ENCODE results near the gene DCTN4. TPM values are rescaled to one million over a fixed set of nuclear protein-coding genes. Genes with fewer than 3 reads are reported as not detected.
A peak's percentile ranks its signal among the peaks of the same experiment; 100 is the strongest.

DCTN4 gene
- total RNA-seq, 1 experiment from 2014 or later: 66.8 TPM

DNA sequence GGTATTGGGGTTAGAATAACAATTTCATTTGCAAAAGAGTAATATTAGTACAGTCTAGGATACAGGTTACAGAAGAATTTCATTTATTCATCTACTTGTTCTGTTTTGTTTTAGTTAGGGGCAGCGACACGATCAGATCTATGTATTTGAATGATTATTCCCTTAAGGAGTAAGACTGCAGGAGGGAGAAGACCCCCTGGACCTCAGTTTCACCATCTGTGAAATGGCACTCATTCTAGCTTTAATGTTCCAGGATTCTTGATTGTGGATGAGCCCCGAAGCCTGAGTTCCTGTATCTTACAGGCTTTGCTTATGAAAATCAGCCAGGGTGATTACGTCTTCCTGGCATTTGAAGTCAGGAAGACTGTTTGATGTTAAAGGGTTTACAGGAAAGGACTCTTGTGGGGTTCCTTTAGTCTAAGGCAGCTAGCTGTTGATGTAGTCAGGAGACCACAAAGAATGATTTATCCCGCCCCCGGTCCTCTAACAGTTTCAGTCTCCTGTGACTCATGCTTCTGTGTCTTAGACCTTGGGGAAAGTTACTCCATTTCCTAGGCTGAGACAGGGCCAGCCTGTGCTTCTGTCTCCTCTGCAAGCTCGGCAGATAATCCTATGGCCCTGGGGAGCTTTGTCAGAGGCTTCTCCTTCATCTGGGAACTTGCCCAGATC lies 31.3 kb upstream of the DCTN4 start:
- in situ Hi-C loops (cut with HindIII; ENCODE audit: low pct_unique_long_range_greater_than_20kb, low sequenced_read_pairs) (no loop called here), intact Hi-C loops (cut with micrococcal nuclease; ENCODE audit: unreplicated experiment) (no loop called here)
- Histone ChIP-seq H3K9me3 (ENCODE audit: control insufficient read depth, insufficient read depth, low read depth, low read length) (no peaks in the 10 kb centered on the region), H3K4me1 (ENCODE audit: control insufficient read depth, insufficient read depth, low read length) (peaks cover 38% of the 10 kb centered on the region), H3K27me3 (ENCODE audit: control insufficient read depth, insufficient read depth, low read length) (no peaks in the 10 kb centered on the region), H3K27ac (ENCODE audit: low read length) (peak overlapping the region; percentile 65), H3K36me3 (ENCODE audit: control insufficient read depth, insufficient read depth, low read length) (no peaks in the 10 kb centered on the region), H3K4me3 (ENCODE audit: low read depth in 2 of 2, low read length in 2 of 2) (peak overlapping the region in 1 of 2 experiments; percentile 1; a peak in 2 of 4 replicates)
- CTCF ChIA-PET: interaction anchor here (1.1 kb wide), 1 partner anchor 11 kb away, joined by 4 read pairs; the partner anchor contains the start of gene SMIM3
- 0 out of 2 replicates have a peak, but pooled peaks have one; percentile 25 for TF ChIP-seq TCF7L2 (IDR thresholded peaks at IDR 0.05; ENCODE audit: low read depth, low read length)
- TF ChIP-seq, protein P1, sequence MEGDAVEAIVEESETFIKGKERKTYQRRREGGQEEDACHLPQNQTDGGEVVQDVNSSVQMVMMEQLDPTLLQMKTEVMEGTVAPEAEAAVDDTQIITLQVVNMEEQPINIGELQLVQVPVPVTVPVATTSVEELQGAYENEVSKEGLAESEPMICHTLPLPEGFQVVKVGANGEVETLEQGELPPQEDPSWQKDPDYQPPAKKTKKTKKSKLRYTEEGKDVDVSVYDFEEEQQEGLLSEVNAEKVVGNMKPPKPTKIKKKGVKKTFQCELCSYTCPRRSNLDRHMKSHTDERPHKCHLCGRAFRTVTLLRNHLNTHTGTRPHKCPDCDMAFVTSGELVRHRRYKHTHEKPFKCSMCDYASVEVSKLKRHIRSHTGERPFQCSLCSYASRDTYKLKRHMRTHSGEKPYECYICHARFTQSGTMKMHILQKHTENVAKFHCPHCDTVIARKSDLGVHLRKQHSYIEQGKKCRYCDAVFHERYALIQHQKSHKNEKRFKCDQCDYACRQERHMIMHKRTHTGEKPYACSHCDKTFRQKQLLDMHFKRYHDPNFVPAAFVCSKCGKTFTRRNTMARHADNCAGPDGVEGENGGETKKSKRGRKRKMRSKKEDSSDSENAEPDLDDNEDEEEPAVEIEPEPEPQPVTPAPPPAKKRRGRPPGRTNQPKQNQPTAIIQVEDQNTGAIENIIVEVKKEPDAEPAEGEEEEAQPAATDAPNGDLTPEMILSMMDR (IDR thresholded peaks at IDR 0.05): no peak
- no TSS peak for BruUV-seq (replicated peaks)
- POLR2A ChIA-PET: no interaction called here
- DNase-seq (ENCODE audit: low read depth, low spot score) (no peak), ATAC-seq (peak; percentile 91)

DNA sequence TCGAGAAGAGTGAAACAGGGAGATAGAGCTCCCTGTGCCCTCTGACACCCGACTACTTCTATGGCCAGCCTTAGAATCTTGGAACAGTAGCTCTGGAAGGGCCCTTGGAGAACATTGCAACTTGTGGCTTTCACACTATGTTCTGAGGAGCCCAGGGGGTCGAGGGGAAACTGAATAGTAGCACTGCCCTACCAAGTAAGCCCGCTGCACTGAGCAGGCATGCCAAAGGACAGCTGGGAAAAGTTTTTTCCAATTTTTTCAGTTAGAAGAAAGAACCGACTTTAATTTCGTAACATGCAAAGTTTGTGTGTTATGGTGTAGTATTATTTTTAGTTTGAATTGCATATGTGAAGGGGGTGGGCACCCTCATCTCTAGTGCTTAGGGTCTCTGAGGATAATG lies 30.6 kb upstream of the DCTN4 start:
- in situ Hi-C loops (cut with HindIII; ENCODE audit: low pct_unique_long_range_greater_than_20kb, low sequenced_read_pairs): no loop called here
- CTCF ChIA-PET: interaction anchor here (1.1 kb wide), 1 partner anchor 11 kb away, joined by 4 read pairs; the partner anchor contains the start of gene SMIM3
- BruUV-seq (replicated peaks): no TSS peak
- Histone ChIP-seq H3K36me3 (ENCODE audit: control insufficient read depth, insufficient read depth, low read length) (no peaks in the 10 kb centered on the region), H3K27ac (ENCODE audit: low read length) (peak overlapping the region; percentile 65), H3K4me3 (ENCODE audit: low read depth in 2 of 2, low read length in 2 of 2) (no peak overlapping the region; a peak in 1 of 4 replicates), H3K9me3 (ENCODE audit: control insufficient read depth, insufficient read depth, low read depth, low read length) (no peaks in the 10 kb centered on the region), H3K27me3 (ENCODE audit: control insufficient read depth, insufficient read depth, low read length) (no peaks in the 10 kb centered on the region), H3K4me1 (ENCODE audit: control insufficient read depth, insufficient read depth, low read length) (peaks cover 43% of the 10 kb centered on the region)
- POLR2A ChIA-PET: no interaction called here
- intact Hi-C loops (cut with micrococcal nuclease; ENCODE audit: unreplicated experiment): no loop called here
- DNase-seq (ENCODE audit: low read depth, low spot score): no peak
- peak; percentile 61 for ATAC-seq
- no peak for TF ChIP-seq TCF7L2 (IDR thresholded peaks at IDR 0.05; ENCODE audit: low read depth, low read length)
- TF ChIP-seq, protein P1 (IDR thresholded peaks at IDR 0.05): no peak

DNA sequence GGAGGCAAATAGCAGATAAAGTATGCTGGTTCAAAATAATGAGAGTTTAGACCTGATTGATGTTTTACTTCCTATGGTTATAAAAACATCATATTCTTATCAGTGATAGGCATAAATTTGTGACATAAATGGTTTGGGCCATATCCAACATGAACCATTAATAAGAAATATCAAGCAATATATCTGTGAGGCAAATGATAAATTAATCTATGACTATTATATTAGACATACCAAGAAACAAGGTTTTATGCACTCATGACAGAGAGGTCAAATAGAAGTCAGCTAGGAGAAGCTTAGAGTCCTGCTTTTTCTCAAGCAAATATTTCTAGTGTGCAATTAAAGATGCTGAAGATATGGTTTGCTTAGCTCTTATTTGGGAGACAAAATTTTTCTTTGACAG lies 30.2 kb upstream of the DCTN4 start:
- Histone ChIP-seq H3K4me1 (ENCODE audit: control insufficient read depth, insufficient read depth, low read length) (peaks cover 48% of the 10 kb centered on the region), H3K27ac (ENCODE audit: low read length) (peak overlapping the region; percentile 65), H3K4me3 (ENCODE audit: low read depth in 2 of 2, low read length in 2 of 2) (no peak overlapping the region; a peak in 1 of 4 replicates), H3K36me3 (ENCODE audit: control insufficient read depth, insufficient read depth, low read length) (no peaks in the 10 kb centered on the region), H3K9me3 (ENCODE audit: control insufficient read depth, insufficient read depth, low read depth, low read length) (no peaks in the 10 kb centered on the region), H3K27me3 (ENCODE audit: control insufficient read depth, insufficient read depth, low read length) (no peaks in the 10 kb centered on the region)
- ATAC-seq (no peak; the same call in 1 of the 2 replicates), DNase-seq (ENCODE audit: low read depth, low spot score) (no peak)
- TF ChIP-seq SIN3A (IDR thresholded peaks at IDR 0.05; ENCODE audit: borderline replicate concordance, insufficient read depth, low read depth, low read length) (no peak), POLR2AphosphoS5 (IDR thresholded peaks at IDR 0.05; ENCODE audit: low read depth, low read length) (no peak), TCF7L2 (IDR thresholded peaks at IDR 0.05; ENCODE audit: low read depth, low read length) (no peak)
- TF ChIP-seq, protein P2, sequence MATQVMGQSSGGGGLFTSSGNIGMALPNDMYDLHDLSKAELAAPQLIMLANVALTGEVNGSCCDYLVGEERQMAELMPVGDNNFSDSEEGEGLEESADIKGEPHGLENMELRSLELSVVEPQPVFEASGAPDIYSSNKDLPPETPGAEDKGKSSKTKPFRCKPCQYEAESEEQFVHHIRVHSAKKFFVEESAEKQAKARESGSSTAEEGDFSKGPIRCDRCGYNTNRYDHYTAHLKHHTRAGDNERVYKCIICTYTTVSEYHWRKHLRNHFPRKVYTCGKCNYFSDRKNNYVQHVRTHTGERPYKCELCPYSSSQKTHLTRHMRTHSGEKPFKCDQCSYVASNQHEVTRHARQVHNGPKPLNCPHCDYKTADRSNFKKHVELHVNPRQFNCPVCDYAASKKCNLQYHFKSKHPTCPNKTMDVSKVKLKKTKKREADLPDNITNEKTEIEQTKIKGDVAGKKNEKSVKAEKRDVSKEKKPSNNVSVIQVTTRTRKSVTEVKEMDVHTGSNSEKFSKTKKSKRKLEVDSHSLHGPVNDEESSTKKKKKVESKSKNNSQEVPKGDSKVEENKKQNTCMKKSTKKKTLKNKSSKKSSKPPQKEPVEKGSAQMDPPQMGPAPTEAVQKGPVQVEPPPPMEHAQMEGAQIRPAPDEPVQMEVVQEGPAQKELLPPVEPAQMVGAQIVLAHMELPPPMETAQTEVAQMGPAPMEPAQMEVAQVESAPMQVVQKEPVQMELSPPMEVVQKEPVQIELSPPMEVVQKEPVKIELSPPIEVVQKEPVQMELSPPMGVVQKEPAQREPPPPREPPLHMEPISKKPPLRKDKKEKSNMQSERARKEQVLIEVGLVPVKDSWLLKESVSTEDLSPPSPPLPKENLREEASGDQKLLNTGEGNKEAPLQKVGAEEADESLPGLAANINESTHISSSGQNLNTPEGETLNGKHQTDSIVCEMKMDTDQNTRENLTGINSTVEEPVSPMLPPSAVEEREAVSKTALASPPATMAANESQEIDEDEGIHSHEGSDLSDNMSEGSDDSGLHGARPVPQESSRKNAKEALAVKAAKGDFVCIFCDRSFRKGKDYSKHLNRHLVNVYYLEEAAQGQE (IDR thresholded peaks at IDR 0.05; ENCODE audit: insufficient read depth in 1 of 2, low read depth in 2 of 2, low read length in 1 of 2): no peak
- TF ChIP-seq, protein P1 (IDR thresholded peaks at IDR 0.05): no peak
- no TSS peak for BruUV-seq (replicated peaks)
- ChIA-PET CTCF (interaction anchor here (0.6 to 1.1 kb wide), 2 partner anchors 10 to 1170 kb away, joined by 3 to 4 read pairs; partner anchors contain the start of gene SMIM3), POLR2A (no interaction called here)
- intact Hi-C loops (cut with micrococcal nuclease; ENCODE audit: unreplicated experiment) (no loop called here), in situ Hi-C loops (cut with HindIII; ENCODE audit: low pct_unique_long_range_greater_than_20kb, low sequenced_read_pairs) (no loop called here)

All from Panc1 (cell line).